ENCODE measurements around the gene TUBA4A.

Gene TUBA4A

GRCh38 chr2:219286436-219287115 is 32.9 kb upstream of the TUBA4A start:
- DNase-seq, result no peak

- no peak for DNase-seq
Measured at GRCh38 chr2:219285894-219286425, 32.2 kb upstream of the TUBA4A start.

- no peak for DNase-seq
Measured at GRCh38 chr2:219285373-219285735, 31.6 kb upstream of the TUBA4A start.

DNA sequence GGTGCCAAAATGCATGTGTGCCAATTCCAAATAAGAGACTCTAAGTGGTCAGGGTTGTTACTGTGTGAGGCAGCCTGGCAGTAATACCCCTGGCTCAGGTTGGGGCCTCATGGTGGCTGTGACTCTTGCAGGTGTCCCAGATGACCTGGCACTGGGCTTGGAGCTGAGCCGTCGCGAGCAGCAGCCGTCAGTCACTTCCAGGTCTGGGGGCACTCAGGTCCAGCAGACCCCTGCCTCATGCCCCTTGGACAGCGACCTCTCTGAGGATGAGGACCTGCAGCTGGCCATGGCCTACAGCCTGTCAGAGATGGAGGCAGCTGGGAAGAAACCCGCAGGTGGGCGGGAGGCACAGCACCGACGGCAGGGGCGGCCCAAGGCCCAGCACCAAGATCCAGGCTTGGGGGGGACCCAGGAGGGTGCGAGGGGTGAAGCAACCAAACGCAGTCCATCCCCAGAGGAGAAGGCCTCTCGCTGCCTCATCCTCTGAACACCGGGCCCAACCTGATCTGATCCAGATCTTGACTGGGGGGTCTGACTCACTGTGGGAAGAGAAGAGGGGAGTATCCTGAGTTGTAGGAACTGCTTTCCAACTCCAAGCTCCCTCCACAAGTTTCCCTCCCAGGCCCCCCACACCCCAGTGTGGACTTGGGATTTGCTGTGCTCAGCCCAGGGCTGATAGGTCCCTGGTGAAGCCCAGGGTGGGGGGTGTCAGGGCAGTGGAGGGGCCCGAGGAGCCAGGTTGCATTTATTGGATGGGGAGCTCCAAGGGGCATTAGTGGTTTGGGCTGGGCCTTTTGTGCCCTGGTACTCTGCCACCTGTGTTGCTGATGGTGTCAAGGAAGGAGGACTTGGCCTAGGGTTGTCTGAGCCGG is 31.0 kb upstream of the TUBA4A start:
- no peak for DNase-seq

DNA sequence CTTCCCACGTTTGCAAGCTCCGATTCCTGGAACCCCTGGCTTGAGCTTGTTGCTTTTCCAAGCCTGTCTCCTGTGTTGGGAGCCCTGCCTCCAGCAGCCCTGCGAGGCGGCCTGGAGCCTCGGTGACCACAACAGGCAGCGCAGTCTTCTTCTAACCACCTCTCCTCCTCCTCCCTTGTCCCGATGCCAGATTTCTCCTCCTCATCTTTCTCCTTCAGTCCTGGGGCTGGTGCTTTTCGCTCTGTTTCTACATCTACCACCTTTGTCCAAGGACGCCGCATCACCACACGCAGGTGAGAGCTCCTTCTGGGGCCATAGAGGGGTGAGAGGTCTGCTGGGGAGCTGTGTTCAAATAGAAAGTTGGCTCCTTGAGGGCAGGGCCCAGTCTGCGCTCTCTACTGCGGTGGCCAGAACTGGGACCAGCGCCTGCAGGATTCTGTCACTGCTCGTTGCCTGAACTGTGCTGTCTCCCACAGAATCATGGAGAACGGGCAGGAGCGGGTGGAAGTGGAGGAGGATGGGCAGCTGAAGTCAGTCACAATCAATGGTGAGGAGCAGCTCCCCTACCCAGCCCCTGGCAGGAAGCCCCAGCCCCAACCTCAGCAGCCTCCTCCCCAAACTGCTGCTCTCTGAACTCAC is 29.3 kb upstream of the TUBA4A start:
- no peak for DNase-seq

GRCh38 chr2:219282375-219282774 is 28.7 kb upstream of the TUBA4A start:
- no peak for DNase-seq

DNA sequence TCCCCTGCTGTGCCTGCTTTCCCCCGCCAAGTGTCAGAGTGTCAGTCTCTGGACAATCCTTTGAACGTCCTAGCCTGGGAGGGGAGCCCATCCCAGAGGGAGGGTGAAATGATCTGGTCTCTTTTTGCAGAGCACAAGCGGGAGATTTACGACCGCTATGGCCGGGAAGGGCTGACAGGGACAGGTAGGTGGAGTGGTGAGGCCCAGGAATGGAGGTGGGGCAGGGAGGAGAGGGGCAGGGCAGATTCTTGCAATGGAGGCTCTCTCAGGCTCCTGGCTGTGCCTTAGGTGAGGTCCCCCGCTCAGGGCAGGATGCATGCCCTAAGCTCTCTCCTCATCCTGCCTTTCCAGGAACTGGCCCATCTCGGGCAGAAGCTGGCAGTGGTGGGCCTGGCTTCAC is 27.9 kb upstream of the TUBA4A start:
- no peak for DNase-seq

- DNase-seq, result no peak
Measured at GRCh38 chr2:219280651-219281050, 26.9 kb upstream of the TUBA4A start.

DNA sequence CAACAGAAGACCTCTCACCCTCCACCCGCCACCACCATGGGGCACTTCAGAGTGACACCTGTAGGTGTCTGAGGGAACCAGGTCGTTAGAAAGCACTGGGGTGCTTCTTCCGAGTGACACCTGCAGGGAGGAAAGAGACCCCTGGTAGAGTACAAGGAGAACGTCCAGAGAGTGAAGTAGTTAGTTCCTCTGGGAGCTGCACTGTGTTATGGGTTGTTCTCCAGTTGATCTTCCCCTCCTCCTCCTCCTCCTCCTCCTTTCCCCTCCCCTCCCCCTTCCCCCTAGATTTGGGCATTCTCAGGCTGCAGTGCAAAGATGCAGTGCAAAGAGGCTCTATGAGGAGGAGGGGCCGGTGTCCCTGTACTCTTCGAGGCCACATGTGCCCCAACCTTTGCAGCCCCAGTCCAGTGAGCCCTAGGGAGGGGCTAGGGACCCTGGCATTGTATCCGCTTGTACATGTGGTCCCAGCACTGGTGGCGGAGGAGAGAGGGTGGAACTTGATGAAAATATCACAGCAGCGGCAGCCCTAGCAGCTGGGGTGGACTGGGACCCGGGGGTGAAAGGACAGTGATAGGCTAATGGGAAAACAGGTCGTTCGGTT is 26.3 kb upstream of the TUBA4A start:
- DNase-seq, result no peak

DNA sequence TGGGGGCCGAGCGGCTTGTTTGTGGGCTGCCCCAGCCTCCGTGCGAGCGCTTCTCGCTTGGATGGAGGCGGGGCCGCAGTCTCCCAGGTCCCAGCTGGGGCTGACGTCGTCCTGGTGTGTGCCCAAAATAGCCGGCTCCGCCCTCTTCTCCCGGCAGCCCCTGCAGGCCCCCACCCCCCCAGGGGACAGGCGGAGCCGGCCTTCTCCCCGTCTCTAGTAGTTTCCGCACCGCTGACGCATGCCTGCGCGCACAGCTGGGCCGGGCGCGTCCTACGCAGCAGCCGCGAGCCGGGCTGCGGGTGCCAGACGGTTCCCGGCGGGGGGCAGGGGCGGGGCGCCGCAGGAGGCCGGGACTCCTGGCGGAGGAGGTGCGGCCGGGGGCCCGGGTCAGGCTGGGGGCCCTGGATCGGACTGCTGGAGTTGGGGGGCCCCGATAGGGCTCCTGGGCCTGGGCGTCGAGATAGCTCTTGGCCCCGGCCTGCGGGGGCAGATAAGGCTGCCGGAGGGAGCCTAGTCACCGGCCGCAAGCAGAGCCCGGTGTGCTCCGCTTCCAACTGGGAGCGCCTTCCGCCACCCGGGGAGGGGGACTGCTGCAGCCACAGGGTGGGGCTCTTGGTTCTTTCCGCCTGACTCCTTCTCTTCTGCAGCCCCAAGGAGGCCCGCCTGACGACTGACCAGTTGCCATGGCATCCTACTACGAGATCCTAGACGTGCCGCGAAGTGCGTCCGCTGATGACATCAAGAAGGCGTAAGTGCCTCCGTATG is 25.6 kb upstream of the TUBA4A start, which contains the start of gene DNAJB2:
Gene DNAJB2 (plus strand): TSS at position 216 of the 765 bp plus-strand sequence. CDS start 468 bp downstream, at position 684.
- DNase-seq, result peak; percentile 94

DNA sequence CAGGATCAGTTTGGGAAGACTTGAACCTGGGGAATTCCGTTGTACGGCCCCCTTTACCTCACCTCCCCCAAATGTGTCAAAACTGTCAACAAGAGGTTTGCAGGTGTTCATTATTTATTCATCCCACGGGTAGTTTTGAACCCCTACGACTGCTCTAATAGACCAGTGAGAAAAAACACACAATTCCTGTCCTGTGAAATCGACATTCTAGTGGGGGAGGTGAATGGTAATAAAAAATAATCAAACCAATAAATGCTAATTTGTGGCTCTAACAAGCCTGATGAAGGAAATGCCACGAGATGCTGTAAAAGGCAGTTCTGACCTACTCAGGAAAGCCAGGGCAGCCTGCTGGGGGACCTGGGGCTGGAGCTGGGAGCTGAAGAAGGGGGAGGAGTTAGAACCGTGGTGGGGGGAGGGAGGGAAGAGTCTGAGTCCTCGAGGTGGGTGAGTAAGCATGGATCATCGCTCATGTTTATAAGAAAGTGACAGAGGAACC is 25.0 kb upstream of the TUBA4A start:
- DNase-seq, result no peak

DNA sequence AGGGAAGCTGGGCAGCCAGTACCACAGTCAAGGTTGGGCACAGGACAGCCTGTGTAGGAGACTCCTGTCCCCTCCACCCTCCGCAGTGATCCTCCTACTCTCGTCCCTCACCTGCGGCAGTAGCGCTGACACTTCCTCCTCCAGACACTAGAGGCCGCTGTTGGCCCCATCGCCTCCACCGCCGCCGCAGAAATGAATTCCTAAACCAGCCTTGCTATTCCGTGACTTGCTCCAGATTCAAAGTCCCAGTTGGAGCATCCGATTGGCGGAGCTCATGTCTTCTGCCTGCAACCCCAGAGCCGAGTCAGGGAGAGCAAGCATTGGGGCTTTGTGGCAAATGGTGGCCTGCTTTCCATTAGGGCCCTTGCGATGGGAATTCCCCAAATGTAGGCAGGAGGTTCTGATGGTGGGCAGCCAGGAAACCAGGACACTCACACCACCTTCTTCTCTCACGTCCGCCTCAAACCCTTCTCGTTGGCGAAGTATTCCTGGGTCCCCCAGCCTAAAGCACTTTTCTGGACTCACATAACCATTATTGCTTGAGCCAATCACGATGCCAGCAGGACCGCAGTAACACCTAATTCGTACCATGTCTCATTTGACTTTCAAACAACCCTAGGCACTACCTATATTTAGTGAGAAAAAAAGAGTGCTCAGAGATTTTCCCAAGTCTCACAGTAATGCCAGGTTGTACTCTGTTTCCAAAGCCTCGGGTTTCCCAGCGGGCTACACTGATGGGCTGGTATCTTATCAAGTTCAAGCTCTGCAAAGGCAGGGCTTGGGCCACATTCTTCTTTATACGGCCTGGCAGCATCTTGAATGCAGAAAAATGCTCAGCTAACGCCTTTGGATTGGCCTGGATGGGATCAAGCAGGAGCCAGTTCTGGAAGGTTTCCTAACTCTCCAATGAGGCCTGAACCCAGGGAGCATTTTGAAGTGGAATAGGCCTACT is 24.3 kb upstream of the TUBA4A start:
- peak; percentile 50 for DNase-seq

GRCh38 chr2:219274361-219274921 is 20.7 kb upstream of the TUBA4A start:
- no peak for DNase-seq

DNA sequence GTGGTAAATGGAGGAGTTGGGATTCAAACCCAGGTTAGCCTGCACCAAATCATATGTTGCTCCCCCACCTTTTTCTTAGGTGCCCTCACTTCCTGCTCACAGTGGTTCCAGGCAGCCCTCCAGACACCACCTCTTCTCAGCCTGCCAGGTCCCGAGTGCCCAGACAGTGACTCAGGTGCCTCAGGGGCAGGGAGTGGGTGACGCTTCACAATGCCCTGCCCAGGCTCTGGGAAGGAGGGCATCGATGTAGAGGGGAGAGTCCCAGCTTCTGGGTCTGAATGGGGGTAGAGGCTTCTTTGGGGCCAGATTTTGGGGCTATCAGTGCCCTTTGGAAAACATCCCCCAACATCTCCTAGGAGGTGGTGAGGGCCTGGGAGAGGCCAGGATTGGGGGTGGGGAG is 20.2 kb upstream of the TUBA4A start:
- DNase-seq, result no peak

DNA sequence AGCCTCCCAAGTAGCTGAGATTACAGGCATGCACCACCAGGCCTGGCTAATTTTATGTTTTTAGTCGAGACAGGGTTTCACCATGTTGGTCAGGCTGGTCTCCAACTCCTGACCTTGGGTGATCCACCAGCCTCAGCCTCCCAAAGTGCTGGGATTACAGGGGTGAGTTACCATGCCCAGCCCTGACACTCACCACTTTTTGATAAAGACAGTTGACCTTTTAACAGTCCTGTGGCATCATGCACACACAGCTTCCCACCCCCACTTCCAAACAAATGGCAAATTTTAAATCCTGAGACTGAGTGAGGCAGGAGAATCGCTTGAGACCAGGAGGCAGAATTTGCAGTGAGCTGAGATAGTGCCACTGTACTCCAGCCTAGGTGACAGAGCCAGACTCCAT is 19.3 kb upstream of the TUBA4A start:
- no peak for DNase-seq

DNA sequence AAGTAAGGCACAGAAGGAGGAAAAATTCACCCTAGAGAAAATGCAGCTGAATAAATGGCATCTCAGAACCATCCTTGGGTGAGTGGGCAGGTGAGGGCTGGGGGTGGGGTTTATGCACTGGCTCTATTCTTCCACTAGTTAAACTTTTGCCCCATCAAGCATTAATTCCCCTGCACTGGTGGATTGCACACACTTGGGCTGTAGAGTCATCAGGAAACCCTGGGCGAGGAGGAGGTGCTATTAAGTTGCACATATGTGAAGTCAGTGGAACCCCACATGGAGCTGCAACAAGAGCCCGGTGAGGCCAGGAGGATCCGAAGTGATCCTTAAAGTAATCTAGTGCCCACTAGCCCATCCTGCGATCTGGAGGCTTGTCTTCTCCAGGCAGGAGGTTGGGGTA is 18.6 kb upstream of the TUBA4A start:
- no peak for DNase-seq

DNA sequence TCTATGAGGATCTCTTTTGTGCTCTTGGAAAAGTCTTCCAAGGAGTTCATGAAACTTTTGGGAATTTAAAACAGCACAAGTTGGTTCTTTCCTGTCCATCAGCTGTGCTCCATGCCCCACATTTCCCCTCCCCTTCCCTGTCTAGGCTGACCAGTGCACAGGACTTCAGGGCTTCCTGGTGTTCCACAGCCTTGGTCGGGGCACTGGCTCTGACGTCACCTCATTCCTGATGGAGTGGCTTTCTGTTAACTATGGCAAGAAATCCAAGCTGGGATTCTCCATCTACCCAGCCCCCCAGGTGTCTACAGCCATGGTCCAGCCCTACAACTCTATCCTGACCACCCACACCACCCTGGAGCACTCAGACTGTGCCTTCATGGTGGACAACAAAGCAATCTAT is 17.3 kb upstream of the TUBA4A start:
- DNase-seq, result no peak

DNA sequence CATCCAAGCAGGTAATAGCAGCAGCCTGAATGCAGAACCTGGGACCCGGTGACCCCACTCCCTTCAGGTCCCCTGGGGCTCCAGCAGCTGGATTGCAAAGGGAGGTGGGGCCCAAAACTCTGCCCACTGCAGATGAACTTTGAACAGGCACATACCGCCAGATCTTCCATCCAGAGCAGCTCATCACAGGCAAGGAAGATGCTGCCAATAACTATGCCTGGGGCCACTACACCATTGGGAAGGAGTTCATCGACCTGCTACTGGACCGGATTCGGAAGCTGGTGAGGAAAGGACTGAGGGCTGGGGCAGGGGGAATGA is 16.3 kb upstream of the TUBA4A start:
- DNase-seq, result no peak

DNA sequence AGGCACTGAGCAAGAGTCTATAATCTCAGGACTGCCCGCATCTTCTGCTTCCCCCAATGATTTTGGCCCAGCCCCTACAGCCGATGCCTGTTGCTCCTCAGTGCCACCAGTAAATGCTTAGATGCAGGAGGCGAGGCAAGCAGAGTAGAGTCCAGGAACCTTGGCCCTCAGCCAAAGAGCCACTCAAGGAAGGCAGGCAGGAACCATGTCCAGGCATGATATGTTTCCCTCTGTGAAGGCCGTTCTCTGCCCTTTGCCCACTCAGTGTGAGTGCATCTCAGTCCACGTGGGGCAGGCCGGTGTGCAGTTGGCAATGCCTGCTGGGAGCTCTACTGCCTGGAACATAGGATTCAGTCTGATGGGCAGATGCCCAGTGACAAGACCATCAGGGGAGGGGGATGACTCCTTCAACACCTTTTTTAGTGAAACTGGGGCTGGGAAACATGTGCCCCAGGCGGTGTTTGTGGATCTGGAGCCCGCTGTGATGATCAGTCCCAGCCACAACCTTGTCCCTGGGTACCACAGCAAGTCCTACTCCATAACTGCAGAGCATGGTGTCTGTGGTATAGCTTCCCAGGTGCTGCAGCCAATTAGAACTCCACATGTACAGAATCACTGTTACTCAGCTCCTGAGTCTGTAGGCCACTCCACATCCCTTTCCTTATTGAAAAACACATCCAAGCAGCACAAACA is 15.8 kb upstream of the TUBA4A start:
- DNase-seq, result peak; percentile 41

- DNase-seq, result no peak
Measured at GRCh38 chr2:219268294-219268693, 14.6 kb upstream of the TUBA4A start.
